ENCODE results near the gene SVIL. TPM values are rescaled to one million over a fixed set of nuclear protein-coding genes. Genes with fewer than 3 reads are reported as not detected.
"Not testable (repeated sequence)": the region's sequence is repeated elsewhere in the genome, so short reads cannot be mapped to it uniquely, and the experiment has no call there.

The SVIL gene
- polyA plus RNA-seq, 1 experiment = 47.9 TPM

DNA sequence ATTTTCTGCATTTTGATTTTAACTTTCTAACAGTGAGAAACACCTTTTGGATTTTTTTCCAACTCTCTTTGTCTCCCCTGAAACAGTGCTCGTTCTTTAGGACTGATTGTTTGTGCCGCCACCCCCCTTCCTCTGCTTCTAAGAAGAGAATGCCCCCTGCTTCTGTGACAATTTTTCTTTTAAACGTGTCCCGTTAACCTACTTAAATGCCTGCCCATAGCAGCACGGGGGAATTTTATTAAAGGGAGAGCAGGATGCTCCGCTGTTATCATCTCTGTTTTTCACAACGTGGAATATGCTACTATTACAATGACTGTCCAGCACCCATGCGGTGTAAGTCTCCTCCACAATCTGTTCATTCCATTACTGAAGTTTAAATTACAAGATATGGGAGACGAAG lies 67.8 kb downstream of the SVIL start:
- Histone ChIP-seq H3K4me3 (ENCODE audit: low read depth, low read length) (no peak overlapping the region), H3K9me3 (ENCODE audit: control insufficient read depth, insufficient read depth, low read length) (no peaks in the 10 kb centered on the region), H3K27ac (ENCODE audit: low read depth, low read length) (no peak overlapping the region), H3K27me3 (ENCODE audit: control insufficient read depth, insufficient read depth, low read length) (no peaks in the 10 kb centered on the region)
- no peak for DNase-seq (ENCODE audit: low read depth, low spot score)
- TF ChIP-seq, protein P1, sequence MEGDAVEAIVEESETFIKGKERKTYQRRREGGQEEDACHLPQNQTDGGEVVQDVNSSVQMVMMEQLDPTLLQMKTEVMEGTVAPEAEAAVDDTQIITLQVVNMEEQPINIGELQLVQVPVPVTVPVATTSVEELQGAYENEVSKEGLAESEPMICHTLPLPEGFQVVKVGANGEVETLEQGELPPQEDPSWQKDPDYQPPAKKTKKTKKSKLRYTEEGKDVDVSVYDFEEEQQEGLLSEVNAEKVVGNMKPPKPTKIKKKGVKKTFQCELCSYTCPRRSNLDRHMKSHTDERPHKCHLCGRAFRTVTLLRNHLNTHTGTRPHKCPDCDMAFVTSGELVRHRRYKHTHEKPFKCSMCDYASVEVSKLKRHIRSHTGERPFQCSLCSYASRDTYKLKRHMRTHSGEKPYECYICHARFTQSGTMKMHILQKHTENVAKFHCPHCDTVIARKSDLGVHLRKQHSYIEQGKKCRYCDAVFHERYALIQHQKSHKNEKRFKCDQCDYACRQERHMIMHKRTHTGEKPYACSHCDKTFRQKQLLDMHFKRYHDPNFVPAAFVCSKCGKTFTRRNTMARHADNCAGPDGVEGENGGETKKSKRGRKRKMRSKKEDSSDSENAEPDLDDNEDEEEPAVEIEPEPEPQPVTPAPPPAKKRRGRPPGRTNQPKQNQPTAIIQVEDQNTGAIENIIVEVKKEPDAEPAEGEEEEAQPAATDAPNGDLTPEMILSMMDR (IDR thresholded peaks at IDR 0.05; ENCODE audit: low read depth, low read length) = no peak
- ChIA-PET POLR2A (no interaction called here), CTCF (interaction anchor here (1.0 kb wide), 1 partner anchor 32 kb away, joined by 3 read pairs; no protein-coding TSS in a partner anchor)

DNA sequence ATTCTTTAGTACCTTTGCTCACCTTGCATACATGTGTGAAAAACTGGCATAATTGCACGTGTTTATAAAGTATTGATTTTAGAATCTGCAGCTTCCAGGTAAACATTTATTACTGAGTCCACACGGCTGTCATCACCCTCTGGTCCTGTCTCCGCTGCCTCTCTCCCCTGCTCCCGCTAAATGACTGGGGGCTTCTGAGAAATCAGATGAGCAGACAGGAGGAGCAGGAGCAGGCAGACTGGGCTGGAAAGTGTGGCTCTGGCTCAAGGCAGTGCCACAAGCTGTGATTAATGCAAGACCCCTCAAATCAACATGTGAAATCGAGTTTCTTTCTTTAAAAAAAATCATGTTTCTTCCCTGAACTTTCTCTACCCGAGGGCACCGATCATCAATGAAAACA lies 68.6 kb downstream of the SVIL start:
- H3K27me3 ChIP-seq (ENCODE audit: control insufficient read depth, insufficient read depth, low read length); POLR2A ChIA-PET; H3K4me3 ChIP-seq (ENCODE audit: low read depth, low read length); DNase-seq (ENCODE audit: low read depth, low spot score); CTCF ChIA-PET; H3K9me3 ChIP-seq (ENCODE audit: control insufficient read depth, insufficient read depth, low read length); H3K27ac ChIP-seq (ENCODE audit: low read depth, low read length): not testable (repeated sequence)

DNA sequence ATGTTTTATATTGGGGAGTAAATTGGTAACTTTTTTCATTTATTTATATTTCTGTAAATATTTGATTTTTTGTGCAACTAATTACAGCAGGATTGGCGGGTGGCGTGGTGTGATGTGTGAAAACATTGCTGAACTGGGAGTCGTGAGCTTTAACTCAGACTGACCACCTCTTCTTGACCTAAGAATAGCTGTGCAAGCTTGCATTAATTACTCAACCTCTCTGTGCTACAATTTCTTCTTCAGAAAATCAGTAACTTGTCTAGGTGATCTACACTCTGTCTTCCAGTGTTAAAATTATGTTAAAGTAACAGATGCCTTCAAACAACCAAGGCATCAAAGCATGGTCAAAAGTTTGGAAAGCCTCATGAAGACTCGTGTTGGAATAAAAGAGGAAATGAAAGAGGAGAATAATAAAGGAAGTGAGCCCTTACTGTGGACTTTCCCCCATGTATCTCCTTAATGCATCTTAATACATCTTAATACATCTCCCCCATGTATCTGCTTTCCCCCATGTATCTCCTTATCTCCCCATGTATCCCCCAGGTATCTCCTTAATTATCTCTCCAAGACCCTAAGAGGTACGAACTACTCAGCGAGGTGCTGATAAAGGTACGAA lies 71.2 kb downstream of the SVIL start:
- Histone ChIP-seq H3K9me3 (ENCODE audit: control insufficient read depth, insufficient read depth, low read length) (no peaks in the 10 kb centered on the region), H3K4me3 (ENCODE audit: low read depth, low read length) (no peak overlapping the region), H3K27ac (ENCODE audit: low read depth, low read length) (no peak overlapping the region), H3K27me3 (ENCODE audit: control insufficient read depth, insufficient read depth, low read length) (no peaks in the 10 kb centered on the region)
- TF ChIP-seq, protein P1 (IDR thresholded peaks at IDR 0.05; ENCODE audit: low read depth, low read length) = no peak
- no peak for DNase-seq (ENCODE audit: low read depth, low spot score)
- CTCF ChIA-PET = no interaction called here
- POLR2A ChIA-PET = interaction anchor here (0.6 kb wide), 1 partner anchor 11 kb away, joined by 5 read pairs; no protein-coding TSS in a partner anchor

DNA sequence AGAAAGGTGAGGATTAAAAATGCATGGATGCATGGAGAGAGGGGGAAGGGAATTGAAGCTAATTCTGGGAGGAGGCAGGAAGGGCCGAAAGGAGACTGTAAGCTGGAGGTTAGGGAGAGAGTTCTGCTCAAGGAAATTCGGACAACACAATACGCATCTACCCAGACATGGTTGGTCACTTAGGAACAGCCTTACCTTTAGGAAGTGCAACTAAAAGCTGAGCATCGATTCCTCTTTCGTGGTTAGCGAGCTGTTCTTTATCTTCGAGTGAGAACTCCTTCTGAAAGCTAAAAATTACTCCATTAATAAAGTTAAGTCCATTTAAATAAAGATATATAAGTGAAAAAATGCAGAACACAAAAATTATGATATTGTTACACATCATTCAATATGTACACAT lies 71.8 kb downstream of the SVIL start:
- POLR2A ChIA-PET = interaction anchor here (0.6 kb wide), 1 partner anchor 11 kb away, joined by 5 read pairs; no protein-coding TSS in a partner anchor
- H3K9me3 ChIP-seq (ENCODE audit: control insufficient read depth, insufficient read depth, low read length); H3K27ac ChIP-seq (ENCODE audit: low read depth, low read length); DNase-seq (ENCODE audit: low read depth, low spot score); H3K27me3 ChIP-seq (ENCODE audit: control insufficient read depth, insufficient read depth, low read length); H3K4me3 ChIP-seq (ENCODE audit: low read depth, low read length); CTCF ChIA-PET: not testable (repeated sequence)

GRCh38 chr10:29559996-29560395 lies 74.8 kb downstream of the SVIL start:
- ChIA-PET CTCF (interaction anchor here (0.8 to 1.1 kb wide), 2 partner anchors 30 to 47 kb away, joined by 4 to 7 read pairs; no protein-coding TSS in a partner anchor), POLR2A (no interaction called here)
- no peak for DNase-seq (ENCODE audit: low read depth, low spot score)
- Histone ChIP-seq H3K9me3 (ENCODE audit: control insufficient read depth, insufficient read depth, low read length) (no peaks in the 10 kb centered on the region), H3K27ac (ENCODE audit: low read depth, low read length) (no peak overlapping the region), H3K4me3 (ENCODE audit: low read depth, low read length) (no peak overlapping the region), H3K27me3 (ENCODE audit: control insufficient read depth, insufficient read depth, low read length) (no peaks in the 10 kb centered on the region)
- TF ChIP-seq, protein P1 (IDR thresholded peaks at IDR 0.05; ENCODE audit: low read depth, low read length) = no peak

DNA sequence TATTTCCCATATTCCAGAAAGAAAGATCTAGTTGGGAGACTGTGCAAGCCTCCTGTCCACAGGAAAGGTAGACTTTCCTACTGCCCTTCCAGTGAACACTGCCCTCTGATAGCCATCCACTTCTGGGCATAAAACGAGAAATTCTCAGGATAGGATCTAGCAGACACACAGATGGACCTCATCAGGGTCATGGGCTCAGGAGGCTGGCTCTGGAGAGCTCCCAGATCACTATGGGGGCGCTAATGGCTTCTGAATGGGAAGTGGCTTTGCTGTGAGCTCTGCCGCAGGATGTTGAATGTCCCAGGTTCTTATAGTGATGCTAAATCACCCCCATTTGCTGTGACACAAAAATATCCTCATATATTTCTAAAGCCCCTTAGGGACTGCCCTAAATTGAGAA lies 77.1 kb downstream of the SVIL start:
- Histone ChIP-seq H3K27me3 (ENCODE audit: control insufficient read depth, insufficient read depth, low read length) (no peaks in the 10 kb centered on the region), H3K9me3 (ENCODE audit: control insufficient read depth, insufficient read depth, low read length) (peaks cover 3% of the 10 kb centered on the region; the same call in 1 of the 2 replicates), H3K27ac (ENCODE audit: low read depth, low read length) (no peak overlapping the region), H3K4me3 (ENCODE audit: low read depth, low read length) (no peak overlapping the region)
- ChIA-PET CTCF (interaction anchor here (1.0 kb wide), 2 partner anchors 23 to 61 kb away, joined by 3 to 4 read pairs; no protein-coding TSS in a partner anchor), POLR2A (no interaction called here)
- no peak for DNase-seq (ENCODE audit: low read depth, low spot score)
- TF ChIP-seq, protein P1 (IDR thresholded peaks at IDR 0.05; ENCODE audit: low read depth, low read length) = no peak

Data from AG04450 (cell line).